ENCODE data around the gene GVQW3.
"Not testable (repeated sequence)": the region's sequence is repeated elsewhere in the genome, so short reads cannot be mapped to it uniquely, and the experiment has no call there.

The GVQW3 gene

DNA sequence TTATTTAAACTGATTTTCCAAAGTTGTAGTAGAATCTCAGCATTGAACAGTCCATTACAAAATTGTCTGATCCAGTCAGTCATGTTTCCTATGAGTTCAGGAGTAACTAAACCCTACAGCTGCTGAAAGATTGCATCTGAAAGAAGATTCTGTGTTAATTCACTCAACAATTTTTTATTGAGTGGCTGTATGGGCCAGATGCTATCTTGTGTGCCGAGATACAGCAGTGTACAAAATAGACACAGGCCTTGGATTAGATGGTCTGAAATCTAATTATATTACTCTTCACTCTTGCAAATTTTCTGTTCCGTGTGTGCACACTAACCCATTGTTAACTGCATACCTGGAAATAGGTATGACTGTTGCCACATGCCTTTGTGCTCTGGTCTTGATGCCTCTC is 7.3 kb downstream of the GVQW3 start:
- DNase-seq = no peak

DNA sequence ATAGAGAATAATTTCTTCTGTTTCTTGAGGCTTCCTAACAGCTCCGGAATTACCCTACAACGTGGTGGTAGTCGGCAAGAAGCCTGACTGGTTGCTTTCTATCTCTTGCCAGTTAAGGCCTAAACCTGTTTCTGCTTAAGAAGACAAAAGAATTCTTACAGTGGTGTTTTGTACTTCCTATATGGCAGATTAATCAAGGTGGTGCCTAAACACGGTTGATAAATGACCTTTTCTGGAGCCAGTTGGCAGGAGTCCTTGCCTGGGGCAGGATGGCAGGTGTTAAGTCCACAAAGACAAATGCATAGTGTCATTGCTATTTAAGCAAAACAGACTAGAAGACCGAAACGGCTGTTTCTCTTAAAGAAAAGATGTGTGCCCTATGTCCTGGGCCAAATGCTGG is 9.9 kb downstream of the GVQW3 start:
- DNase-seq = no peak

DNA sequence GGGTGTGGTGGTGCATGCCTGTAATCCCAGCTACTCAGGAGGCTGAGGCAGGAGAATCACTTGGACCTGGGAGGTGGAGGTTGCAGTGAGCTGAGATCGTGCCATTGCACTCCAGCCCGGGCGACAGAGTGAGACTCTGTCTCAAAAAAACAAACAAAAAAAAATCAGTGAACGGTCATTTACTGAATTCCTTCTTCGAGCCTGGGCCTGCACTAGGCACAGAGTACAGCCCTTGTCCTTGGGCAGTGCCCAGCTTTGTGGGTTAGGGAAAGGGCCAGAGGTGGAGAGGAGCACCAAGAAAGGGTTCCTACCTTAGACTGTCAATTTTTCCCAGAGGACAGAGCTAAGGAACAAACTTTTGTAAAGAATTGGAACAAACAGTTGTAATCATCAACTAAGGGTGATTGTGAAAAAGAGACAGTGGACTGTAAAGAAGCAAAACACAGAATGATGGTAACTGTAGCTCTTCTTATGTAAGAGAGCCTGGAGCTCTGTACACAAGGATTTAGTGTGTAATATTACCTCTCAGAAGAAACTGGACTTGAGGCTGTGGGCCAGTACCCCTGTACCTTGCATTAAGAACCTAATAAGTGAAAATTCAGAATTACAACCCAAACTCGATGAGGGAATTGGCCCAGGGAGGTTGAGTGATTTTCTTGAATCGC is 10.8 kb downstream of the GVQW3 start:
- DNase-seq = no peak

DNA sequence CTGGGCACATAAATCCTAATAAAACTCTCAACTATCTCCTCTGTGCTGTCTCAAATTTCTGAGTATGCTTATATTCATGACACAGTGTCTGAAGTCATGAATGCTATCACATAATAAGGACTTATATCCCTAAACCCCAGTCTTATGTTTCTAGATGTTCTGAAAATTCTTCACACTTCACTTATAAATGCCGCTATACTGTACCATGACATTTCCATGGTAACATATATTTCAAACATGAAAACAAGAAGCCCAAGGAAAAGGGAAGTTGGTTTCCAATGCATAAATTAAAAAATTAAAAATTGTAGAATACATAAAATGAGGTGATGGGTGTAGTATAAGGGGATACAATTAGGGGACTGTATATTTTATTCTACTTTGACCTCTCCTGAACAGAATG is 11.7 kb downstream of the GVQW3 start:
- DNase-seq = no peak

DNA sequence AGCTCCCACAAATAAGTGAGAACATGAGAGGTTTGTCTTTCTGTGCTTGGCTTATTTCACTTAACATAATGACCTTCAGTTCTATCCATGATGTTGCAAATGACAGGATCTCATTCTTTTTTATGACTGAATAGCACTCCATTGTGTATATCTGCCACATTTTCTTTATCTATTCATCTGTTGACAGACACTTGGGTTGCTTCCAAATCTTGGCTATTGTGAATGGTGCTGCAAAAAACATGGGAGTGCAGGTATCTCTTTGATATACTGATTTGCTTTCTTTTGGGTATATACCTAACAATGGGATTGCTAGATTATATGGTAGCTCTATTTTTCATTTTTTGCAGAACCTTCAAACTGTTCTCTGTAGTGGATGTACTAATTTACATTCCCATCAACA is 13.3 kb downstream of the GVQW3 start:
- no peak for DNase-seq

DNA sequence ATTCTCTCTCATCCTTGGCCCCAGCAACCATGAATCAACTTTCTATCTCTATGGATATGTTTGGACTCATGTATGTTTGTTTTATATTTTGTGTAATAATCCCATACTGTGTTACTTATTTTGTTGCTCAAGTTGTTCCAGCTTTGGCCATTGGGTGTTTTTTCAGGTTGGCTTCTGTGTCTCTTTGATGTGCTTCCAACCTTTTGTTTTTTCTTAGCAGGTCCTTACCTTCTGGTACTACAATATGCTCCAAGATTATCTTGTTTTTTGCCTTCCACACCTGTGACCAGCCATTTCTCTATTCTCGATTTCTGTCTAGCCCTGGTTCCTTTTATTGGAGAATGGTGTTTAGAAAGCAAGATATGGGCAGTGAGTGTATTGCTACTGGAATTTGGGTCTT is 14.2 kb downstream of the GVQW3 start:
- DNase-seq = no peak

DNA sequence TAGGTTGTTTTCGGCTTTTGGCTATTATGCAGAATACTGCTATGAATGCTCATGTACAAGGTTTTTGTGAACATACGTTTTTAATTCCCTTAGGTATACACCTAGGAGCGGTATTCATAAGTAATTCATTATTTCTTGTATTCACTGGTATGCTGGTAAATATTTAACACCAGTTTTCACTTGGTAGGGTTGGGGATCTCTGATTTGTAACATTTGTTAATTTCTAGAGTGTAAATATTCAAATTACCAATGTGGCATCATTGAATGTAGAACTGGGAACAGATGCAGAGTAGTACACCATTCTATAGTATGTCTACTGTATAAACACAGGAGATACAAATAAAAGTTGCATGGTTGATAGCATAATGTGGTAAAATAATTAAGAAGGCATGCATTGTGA is 16.3 kb downstream of the GVQW3 start:
- DNase-seq = no peak

DNA sequence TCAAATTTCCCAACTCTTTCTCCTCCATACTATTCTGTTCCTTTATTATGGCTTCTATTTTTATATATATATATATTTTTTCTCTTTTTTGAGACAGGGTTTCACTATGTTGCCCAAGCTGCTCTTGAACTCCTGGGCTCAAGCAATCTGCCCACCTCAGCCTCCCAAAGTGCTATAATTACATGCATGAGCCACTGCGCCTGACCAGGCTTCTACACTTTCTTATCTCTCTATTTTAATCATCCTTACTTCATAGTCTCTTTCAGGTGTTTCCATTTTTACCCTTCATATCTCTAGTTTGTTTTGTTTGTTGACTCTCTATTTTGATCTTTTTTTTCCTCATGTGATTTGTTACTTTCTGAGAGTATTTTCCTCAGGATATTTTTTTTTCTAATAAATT is 19.8 kb downstream of the GVQW3 start:
- DNase-seq = no peak

DNA sequence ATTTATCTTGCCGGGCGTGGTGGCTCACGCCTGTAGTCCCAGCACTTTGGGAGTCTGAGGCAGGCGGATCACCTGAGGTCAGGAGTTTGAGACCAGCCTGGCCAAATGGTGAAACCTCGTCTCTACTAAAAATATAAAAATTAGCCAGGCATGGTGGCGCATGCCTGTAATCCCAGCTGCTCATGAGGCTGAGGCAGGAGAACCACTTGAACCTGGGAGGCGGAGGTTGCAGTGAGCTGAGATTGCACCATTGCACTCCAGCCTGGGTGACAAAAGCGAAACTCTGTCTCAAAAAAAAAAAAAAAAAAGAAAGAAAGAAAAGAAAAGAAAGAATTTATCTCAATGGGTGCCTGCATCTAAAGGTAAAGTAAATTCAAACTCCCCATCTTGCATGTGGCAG is 20.4 kb downstream of the GVQW3 start:
- DNase-seq = not testable (repeated sequence)

DNA sequence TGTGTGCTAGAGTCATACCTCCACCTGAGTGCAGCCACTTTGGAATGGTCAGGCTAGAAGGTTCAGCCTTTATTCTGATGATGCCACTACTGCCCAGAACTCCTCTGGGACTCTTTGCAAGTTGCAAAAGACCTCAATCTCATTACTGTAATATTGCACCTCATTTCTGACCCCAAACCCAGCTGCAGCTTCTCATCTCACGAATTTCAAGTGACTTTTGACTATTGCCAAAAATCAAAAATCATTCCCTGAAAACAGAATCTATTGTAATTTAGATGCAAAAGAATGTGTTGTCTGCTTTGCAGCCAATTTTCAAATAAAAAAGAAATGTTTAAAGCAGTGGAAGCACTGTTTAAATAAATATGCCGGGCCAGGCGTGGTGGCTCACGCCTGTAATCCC is 25.2 kb downstream of the GVQW3 start:
- DNase-seq = no peak

DNA sequence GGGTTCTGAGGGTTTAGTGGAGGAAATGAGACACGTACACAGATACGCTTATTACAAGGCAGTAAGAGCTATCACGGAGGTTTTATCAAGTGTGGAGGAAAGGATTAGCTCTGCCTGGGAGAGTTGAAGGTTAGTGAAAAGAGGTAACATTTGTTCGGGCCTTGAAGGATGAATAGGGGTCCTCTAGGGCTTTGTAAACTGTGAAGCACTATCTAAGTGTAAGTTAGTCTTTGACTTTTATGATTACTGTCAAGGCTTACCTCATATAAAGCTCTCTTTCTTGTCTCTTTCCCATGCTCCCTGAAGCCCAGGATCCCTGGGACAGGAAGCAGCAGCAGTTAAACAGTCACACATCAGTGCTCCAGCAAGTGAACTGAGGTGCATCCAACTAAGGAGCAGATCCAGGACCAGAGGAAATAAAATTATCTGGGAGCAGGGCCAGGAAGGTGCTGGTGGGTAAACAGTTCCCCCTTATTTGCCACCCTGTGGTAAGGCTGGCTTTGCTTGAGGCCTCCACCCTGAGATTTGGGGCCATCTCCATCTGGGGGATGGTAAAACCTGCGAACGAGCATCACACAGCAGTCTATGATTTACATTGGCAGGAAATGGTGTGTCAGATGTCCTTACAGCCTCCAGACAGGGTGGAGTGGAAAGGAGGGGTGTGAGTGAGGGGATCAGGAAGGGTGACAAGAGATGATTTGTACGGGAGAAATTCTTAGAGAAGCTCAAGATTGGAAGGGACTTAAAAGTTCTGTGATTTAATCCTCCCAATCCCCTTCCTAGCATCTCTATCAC is 27.2 kb downstream of the GVQW3 start:
- DNase-seq = no peak

DNA sequence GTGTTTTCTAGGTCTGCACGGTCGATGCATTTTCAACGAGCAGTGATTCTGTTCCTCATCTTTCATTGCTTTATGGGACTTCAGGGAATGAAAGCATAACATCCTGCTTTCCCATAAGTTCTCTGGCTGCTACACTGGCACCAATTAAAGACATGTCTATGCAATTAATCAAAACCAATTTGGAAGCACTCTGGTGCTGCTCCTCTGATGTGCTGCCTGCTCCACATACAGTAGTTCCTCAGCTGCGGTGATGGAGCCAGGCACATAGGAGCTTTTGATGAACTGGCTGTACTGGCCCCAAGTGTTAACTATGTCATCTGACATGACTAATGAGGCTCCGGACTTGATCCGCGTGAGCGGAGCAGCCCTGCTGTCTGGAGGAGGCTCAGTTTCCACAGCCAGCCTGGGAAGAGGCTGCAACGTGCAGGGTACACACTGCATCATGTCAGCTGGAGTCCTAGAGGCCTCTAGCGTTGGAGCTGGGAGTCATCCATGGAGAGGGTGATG is 29.8 kb downstream of the GVQW3 start:
- DNase-seq = no peak

DNA sequence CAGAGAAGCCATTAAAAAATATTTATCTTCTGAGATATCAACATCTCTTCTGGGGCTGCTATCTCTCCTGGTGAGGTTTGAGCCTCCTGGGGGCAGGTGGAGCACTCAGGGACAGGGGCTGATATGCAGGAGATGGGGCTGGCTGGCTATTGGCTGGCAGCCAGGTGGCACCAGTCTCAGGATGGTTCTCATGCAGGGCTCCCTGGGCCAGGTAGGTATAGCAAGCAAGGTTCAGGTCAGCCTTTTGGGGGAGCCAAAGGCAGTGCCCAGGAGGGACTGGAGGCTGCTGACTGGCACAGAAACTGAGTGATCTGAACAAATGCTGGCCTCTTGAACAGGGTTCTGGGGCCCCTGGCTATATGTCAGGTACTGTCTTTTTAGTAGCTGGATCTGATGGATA is 34.0 kb downstream of the GVQW3 start:
- DNase-seq = no peak

DNA sequence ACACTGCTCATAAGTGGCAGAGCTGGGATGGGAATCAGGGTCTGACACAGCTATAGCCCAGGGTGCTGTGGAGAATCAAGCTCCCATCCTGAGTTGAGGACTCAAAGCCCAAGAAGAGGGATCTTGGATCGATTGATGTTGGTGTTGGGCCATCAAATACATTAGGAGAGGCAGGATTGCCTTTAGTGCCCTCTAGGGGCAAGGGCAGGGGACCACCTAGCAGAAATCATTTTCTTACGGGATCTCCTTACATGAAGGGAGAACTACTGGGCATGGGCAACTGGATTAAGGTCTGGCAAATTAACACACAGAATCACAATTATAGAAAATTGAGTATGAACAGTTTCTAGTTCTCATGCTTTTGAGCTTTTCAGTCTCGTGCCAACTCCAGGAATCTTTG is 38.8 kb downstream of the GVQW3 start:
- DNase-seq = no peak

DNA sequence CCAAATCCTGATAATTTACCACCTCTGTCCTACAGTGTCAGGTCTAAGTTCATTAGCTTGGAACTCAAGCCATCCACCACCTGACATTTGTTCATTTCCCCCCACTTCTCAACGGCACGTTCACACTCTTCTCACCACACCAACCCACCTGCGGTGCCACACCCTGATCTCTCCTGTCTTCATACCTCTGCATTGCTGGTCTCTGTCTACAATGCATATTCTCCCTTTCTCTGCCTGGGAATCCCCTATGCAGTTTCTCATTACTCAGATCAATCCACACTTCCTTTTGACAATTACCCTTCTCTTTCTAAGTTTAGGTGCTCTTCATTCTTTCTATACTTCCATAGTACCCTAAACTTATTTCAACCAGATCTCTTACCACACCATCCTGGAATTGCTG is 43.3 kb downstream of the GVQW3 start:
- no peak for DNase-seq

DNA sequence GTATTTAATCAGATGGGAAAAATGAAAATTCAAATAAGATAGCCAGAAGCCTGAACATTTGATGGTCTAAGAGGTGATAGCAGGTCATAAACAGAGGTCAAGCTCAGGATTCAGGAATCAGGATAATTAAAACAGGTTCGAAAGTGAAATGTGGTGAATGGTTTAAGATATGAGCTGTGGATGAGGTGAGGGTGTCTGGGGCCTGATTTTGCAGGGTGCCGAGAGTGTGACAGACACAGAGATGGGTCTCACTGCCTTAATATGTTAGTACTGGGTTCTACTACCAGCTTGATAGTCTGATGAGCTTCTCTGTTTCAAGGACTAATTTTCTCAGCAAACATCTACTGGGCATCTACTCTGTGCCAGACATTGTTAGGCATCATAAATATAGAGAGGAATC is 43.8 kb downstream of the GVQW3 start:
- DNase-seq = no peak

DNA sequence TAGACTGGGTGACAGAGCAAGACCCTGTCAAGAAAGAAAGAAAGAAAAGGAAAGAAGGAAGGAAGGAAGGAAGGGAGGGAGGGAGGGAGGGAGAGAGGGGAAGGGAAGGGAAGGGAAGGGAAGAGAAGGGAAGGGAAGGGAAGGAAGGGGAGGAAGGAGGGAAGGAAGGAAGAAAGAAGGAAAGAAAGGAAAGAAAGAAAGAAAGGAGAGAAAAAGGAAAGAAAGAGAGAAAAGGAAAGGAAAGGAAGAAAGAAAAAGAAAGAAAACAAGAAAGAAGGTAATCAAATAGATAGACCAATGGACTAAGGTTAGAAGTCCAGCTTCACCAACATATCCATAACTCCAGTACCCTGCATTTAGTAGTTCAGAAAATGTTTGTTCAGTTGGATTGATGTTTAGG is 45.5 kb downstream of the GVQW3 start:
- DNase-seq = no peak

DNA sequence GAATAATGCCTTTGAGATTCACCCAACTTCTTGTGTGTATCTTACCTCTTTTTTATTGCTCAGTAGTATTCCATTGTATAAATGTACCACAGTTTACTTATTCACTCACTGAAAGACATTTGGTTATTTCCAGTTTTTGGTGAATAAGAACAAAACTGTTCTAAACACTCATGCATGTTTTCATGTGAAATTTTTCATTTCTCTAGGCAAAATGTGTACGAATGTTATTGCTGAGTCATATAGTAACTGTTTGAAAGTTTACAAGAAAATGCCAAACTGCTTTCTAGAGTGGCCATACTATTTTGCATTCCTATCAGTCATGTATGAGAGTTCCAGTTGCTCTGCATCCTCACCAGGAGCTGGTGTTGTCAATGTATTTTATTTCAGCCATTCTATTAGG is 54.9 kb downstream of the GVQW3 start:
- no peak for DNase-seq

DNA sequence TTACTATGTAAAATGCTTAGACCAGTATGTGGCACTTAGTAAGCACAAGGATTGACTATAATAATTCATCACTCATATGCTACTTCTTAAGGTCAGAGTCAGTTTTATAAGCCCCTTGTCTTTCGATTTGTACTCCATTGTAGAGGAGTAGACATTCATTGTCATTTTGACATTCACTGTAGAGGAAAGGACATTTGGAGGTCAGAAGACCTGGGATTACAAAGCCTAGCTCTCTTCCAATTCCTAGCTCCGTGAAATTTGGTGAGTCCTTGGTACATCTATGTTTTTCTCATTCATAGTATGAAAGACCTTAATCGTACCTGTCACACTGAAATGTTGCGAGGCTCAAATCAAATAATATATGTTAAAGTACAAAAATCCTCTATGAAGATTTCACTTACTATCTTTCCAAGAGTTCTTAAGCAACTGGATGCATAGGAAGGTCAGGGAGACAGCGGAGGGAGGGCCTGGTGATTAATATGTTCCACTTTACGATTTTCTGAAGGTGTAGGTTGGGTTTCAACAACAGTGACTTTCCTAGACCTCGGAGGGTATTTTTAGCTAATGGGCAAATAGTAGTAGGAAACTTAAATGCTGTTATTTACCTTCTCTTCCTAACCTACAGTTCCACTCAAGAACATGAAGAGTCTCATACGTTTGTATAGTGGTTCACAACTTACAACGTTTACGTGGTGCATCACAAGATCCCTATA is 62.3 kb downstream of the GVQW3 start:
- DNase-seq = no peak

DNA sequence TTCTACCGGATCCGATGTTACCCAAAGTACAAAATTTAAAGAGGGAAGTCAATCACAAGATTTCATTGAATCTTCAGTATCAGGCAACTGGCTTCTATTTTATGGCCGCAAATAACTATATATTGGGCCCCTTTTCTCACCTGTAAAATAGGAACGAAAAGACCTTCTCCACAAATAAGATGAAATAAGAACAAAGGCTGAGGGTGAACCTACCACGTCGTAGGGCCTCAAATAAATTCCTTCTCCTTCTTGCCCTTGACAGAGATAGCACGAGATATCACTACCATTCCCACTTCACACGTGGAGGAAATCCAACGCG is 62.9 kb downstream of the GVQW3 start:
- DNase-seq = no peak

DNA sequence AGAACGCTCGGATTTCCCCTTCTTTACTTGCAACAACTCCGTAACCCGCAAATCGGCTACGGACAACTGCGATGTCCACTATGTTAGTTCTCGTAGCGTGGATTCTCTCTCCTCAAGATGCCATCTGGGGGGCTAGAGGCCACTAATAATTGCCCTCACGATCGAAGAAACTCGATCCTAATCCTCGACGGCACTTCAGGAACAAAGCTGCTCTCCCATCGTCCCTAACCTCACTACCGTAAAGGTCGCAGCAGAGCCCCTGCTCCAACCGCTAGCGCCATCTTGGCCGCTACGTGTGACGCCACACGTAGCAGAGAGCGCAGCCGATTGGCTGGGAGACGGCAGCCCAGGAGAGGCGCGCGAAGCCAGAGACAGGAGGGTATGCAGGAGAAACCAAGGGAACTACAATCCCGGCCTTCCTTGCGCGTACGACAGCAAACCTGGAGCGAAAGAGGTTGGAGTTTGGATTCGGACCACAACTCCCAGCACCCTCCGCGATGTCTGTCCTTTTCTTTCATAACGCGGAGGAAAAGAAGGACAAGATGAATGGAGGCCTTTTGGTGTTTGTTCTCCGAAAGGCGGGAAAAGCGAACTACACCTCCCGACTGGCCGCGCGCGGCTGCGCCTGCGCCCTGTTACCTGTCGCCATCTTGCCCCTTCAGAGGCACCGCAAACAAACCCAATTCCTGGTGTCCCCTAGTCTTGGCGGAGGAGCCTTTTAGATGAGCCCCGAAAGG is 63.4 kb downstream of the GVQW3 start, which contains the start of gene EMSY:
Gene EMSY, plus strand, starts transcription at position 635 of the 737 bp plus-strand sequence. CDS start 1,921 bp downstream, outside the sequence.
- DNase-seq = peak; percentile 69

DNA sequence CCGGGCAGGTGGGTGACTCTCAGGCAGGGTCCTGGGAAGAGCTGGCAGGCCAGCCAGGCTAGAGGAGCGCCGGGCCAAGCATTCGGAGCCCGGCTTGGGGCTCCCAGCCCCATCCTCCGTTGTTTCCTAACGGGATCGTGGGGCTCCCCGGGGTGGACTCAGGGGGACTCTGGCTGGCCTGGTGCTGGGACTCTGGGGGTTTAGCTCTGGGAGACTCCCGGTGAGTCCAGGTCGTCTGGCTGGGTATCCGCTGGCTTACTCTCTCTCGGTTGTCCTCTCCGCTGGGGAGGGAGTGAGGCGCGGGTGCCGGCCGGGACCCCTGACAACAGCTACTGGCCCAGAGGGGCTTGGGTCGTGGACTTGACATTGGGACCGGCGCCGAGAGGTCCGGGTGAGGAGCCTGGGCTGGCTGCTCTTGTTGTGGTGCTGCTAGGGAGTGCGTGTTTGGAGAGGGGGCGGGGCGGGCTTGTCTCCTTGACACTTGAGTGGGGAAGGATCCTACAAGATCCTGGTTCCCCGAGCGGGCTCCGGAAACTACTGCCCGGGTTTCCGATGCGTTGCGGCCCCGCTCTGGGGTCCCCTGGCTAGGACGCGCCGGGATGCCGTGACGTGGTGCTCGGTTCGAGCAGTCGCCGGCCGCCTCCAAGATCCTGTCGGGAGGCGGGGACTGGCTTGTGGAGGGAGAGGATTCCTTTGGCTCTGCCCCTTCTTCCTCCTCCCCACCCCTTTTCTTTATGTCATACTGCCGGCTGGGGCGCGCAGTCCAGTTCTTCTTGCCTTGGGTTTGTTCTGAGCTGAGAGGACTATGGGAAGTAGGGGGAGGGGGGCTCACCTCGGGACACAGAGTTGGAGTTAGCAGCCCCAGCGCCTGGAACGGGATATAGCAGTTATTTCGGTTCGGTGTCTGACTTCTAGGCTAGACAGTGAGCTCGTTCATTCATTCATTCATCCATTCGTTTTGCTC is 64.3 kb downstream of the GVQW3 start:
- no peak for DNase-seq
